Liver (tissue), 3 donors: Measurements from ENCODE around the gene PTPN14.

ENCODE experiments used
- RAD21 ChIP-seq, 2 donors: IDR thresholded peaks; 2 replicates each; pipeline ENCODE4 v1.6.1; 2016; ENCODE audit warnings: antibody characterized with exemption in 2 of 2, mild to moderate bottlenecking in 2 of 2
- TAF1 ChIP-seq: conservative IDR thresholded peaks from 2 replicates; pipeline ENCODE4 v1.6.1; 2016; ENCODE audit warnings: antibody characterized with exemption, mild to moderate bottlenecking
- TF ChIP-seq, protein P1 (sequence below): fragments of 150-350 bp; IDR thresholded peaks from 2 replicates; pipeline ENCODE4 v1.5.1; 2017; ENCODE audit warnings: improper control_type of control experiment, low read depth, low read length; ENCODE audit not compliant: missing input control
- donor health status: healthy.
- donor health status: healthy.

DNA sequence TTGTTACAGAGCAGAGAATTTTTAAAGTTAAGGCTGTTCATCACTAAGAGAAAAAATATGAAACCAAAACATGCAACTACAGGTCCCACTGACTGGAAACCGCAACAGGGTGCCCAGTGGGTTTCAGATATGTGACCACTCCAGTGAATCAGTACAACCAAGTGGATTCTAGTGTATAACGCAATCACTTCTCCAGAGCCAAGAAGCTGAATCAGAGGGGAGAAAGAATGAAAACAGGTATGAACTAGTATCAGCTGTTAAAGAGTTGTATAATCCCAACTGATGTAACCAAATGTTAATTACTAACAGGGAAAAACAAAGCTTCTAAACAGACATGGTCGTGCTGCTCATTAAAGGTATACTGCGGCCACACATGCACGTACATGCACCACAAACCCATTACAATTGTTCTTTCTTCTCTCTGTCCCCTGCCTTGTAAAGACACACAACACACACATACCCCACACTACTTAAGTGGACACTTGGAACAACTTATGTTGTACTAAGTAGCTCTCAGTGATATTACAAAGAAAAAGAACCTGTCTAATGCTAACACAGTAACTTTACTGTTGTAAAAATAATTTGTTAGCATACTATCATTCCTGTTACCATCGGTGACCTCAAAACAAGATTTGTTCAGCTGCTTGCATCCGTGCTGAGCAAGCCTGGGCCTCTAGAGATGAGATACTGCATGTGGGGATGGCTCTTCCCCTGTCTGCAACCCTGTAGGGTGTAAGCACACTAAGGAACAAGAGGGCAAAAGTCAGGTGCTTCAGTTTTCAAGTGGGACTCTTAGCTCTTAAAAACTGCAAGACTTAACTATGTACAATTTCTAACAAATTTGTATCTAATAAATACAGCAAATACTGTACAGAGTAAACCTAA lies 74.2 kb downstream of the PTPN14 start:
- TF ChIP-seq, protein P1, sequence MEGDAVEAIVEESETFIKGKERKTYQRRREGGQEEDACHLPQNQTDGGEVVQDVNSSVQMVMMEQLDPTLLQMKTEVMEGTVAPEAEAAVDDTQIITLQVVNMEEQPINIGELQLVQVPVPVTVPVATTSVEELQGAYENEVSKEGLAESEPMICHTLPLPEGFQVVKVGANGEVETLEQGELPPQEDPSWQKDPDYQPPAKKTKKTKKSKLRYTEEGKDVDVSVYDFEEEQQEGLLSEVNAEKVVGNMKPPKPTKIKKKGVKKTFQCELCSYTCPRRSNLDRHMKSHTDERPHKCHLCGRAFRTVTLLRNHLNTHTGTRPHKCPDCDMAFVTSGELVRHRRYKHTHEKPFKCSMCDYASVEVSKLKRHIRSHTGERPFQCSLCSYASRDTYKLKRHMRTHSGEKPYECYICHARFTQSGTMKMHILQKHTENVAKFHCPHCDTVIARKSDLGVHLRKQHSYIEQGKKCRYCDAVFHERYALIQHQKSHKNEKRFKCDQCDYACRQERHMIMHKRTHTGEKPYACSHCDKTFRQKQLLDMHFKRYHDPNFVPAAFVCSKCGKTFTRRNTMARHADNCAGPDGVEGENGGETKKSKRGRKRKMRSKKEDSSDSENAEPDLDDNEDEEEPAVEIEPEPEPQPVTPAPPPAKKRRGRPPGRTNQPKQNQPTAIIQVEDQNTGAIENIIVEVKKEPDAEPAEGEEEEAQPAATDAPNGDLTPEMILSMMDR, result no peak
- TF ChIP-seq TAF1, result no peak
- TF ChIP-seq RAD21 (IDR thresholded peaks at IDR 0.05), result no peak
